Stimulated activated CD8-positive, alpha-beta memory T cell treated with anti-CD3 and anti-CD28 coated beads, Interleukin-12 subunit alpha, Interleukin-12 subunit beta, amount 100 ng/mL, for 24 hours (primary cell): Measurements from ENCODE around the gene LILRA2.
"Not testable (repeated sequence)": the region's sequence is repeated elsewhere in the genome, so short reads cannot be mapped to it uniquely, and the experiment has no call there.

Experiments
- DNase-seq: peaks from one replicate; pipeline ENCODE4 v3.0.0-alpha.2; 2020; ENCODE audit errors: extremely low read depth

The LILRA2 gene

GRCh38 chr19:54573330-54573872, at the start of gene LILRA2:
Gene LILRA2 (plus strand): TSS chr19:54573790. CDS start chr19:54573879, 89 bp downstream.
- no peak for DNase-seq

- DNase-seq = no peak
Observed at GRCh38 chr19:54525636-54526035, 48.0 kb upstream of the LILRA2 start.

GRCh38 chr19:54526972-54527371, 46.6 kb upstream of the LILRA2 start:
- no peak for DNase-seq

- DNase-seq = no peak
Observed at GRCh38 chr19:54530866-54531265, 42.7 kb upstream of the LILRA2 start.

- no peak for DNase-seq
Observed at GRCh38 chr19:54532528-54532927, 41.1 kb upstream of the LILRA2 start.

GRCh38 chr19:54533476-54533875, 40.1 kb upstream of the LILRA2 start:
- DNase-seq = no peak

- no peak for DNase-seq
Observed at GRCh38 chr19:54534156-54534555, 39.4 kb upstream of the LILRA2 start.

GRCh38 chr19:54535601-54536000, 38.0 kb upstream of the LILRA2 start:
- no peak for DNase-seq

GRCh38 chr19:54536956-54537355, 36.6 kb upstream of the LILRA2 start:
- DNase-seq = no peak

- no peak for DNase-seq
Observed at GRCh38 chr19:54541712-54542111, 31.9 kb upstream of the LILRA2 start.

- DNase-seq = no peak
Observed at GRCh38 chr19:54548806-54549205, 24.8 kb upstream of the LILRA2 start.

GRCh38 chr19:54549224-54549623, 24.4 kb upstream of the LILRA2 start:
- no peak for DNase-seq

GRCh38 chr19:54551293-54551692, 22.3 kb upstream of the LILRA2 start:
- DNase-seq = no peak

- no peak for DNase-seq
Observed at GRCh38 chr19:54551950-54552912, 21.4 kb upstream of the LILRA2 start.

GRCh38 chr19:54552913-54553310, 20.7 kb upstream of the LILRA2 start:
- DNase-seq = no peak

GRCh38 chr19:54554006-54554405, 19.6 kb upstream of the LILRA2 start:
- no peak for DNase-seq

GRCh38 chr19:54554896-54555295, 18.7 kb upstream of the LILRA2 start:
- no peak for DNase-seq

- DNase-seq = no peak
Observed at GRCh38 chr19:54556194-54556593, 17.4 kb upstream of the LILRA2 start.

- no peak for DNase-seq
Observed at GRCh38 chr19:54558339-54558738, 15.3 kb upstream of the LILRA2 start.

- no peak for DNase-seq
Observed at GRCh38 chr19:54560881-54561385, 12.7 kb upstream of the LILRA2 start.

GRCh38 chr19:54561840-54562239, 11.8 kb upstream of the LILRA2 start:
- no peak for DNase-seq

- not testable (repeated sequence) for DNase-seq
Observed at GRCh38 chr19:54563206-54563605, 10.4 kb upstream of the LILRA2 start.

- no peak for DNase-seq
Observed at GRCh38 chr19:54570316-54570715, 3.3 kb upstream of the LILRA2 start.
